Stimulated activated CD8-positive, alpha-beta memory T cell treated with anti-CD3 and anti-CD28 coated beads, Interleukin-12 subunit alpha, Interleukin-12 subunit beta, amount 100 ng/mL, for 4 hours (primary cell): ENCODE data around the gene ZNF791.
A peak's percentile ranks its signal among the peaks of the same experiment; 100 is the strongest.
"Not testable (repeated sequence)": the region's sequence is repeated elsewhere in the genome, so short reads cannot be mapped to it uniquely, and the experiment has no call there.

Source experiments
- DNase-seq: peaks from one replicate; pipeline ENCODE4 v3.0.0-alpha.2; 2020; ENCODE audit warnings: low read depth

Gene ZNF791

GRCh38 chr19:12629215-12629614 lies 18.5 kb downstream of the ZNF791 start:
- no peak for DNase-seq

- DNase-seq, result no peak
Measured at GRCh38 chr19:12636631-12637030, 25.9 kb downstream of the ZNF791 start.

- DNase-seq, result no peak
Measured at GRCh38 chr19:12638611-12639182, 28.0 kb downstream of the ZNF791 start.

GRCh38 chr19:12639901-12640613 lies 29.3 kb downstream of the ZNF791 start:
- peak; percentile 74 for DNase-seq

GRCh38 chr19:12641456-12641855 lies 30.7 kb downstream of the ZNF791 start:
- DNase-seq, result no peak

- no peak for DNase-seq
Measured at GRCh38 chr19:12642506-12642905, 31.8 kb downstream of the ZNF791 start.

GRCh38 chr19:12643716-12644115 lies 33.0 kb downstream of the ZNF791 start:
- DNase-seq, result not testable (repeated sequence)

GRCh38 chr19:12646551-12646950 lies 35.8 kb downstream of the ZNF791 start:
- DNase-seq, result no peak

GRCh38 chr19:12647047-12647446 lies 36.3 kb downstream of the ZNF791 start:
- no peak for DNase-seq

GRCh38 chr19:12647490-12648071 lies 36.9 kb downstream of the ZNF791 start:
- DNase-seq, result no peak

GRCh38 chr19:12648088-12648487 lies 37.4 kb downstream of the ZNF791 start:
- DNase-seq, result no peak

- DNase-seq, result no peak
Measured at GRCh38 chr19:12649941-12650340, 39.2 kb downstream of the ZNF791 start.

GRCh38 chr19:12652219-12652618 lies 41.5 kb downstream of the ZNF791 start:
- no peak for DNase-seq

GRCh38 chr19:12655546-12655945 lies 44.8 kb downstream of the ZNF791 start:
- no peak for DNase-seq

GRCh38 chr19:12656899-12657571 lies 46.3 kb downstream of the ZNF791 start:
- DNase-seq, result no peak

- no peak for DNase-seq
Measured at GRCh38 chr19:12657966-12658365, 47.2 kb downstream of the ZNF791 start.

- DNase-seq, result no peak
Measured at GRCh38 chr19:12660980-12661379, 50.3 kb downstream of the ZNF791 start.

GRCh38 chr19:12664406-12665280 lies 53.9 kb downstream of the ZNF791 start:
- DNase-seq, result no peak

- no peak for DNase-seq
Measured at GRCh38 chr19:12665281-12665573, 54.5 kb downstream of the ZNF791 start.

GRCh38 chr19:12665671-12666264 lies 55.0 kb downstream of the ZNF791 start:
- no peak for DNase-seq

GRCh38 chr19:12666265-12667048 lies 55.7 kb downstream of the ZNF791 start, which contains the start of the genes MAN2B1 and WDR83:
TSS of gene MAN2B1 (minus strand) at chr19:12666742. CDS start at chr19:12666701, 41 bp downstream.
TSS of gene WDR83 (plus strand) at chr19:12666807. CDS start at chr19:12669791, 2,984 bp downstream.
- peak; percentile 75 for DNase-seq
